OCI-LY1 (cell line): ENCODE results near the gene PRKG1.

Source experiments
- CTCF ChIP-seq: fragments of 200-600 bp; sonication (generic), shearing (Covaris generic); IDR thresholded peaks from 2 replicates; pipeline ENCODE4 v1.5.1; 2017; ENCODE audit warnings: mild to moderate bottlenecking, antibody characterized with exemption, low read length, moderate library complexity, mixed read lengths
- EZH2 ChIP-seq: fragments of 200-600 bp; sonication (generic), shearing (Covaris generic); IDR thresholded peaks from 2 replicates; pipeline ENCODE4 v1.8.0; 2017; ENCODE audit warnings: borderline replicate concordance, mixed run types, mild to moderate bottlenecking, antibody characterized with exemption, low read length, moderate library complexity, mixed read lengths

GRCh38 chr10:51838471-51838870 lies 764.2 kb downstream of the PRKG1 start:
- no peak for TF ChIP-seq CTCF
- no peak for TF ChIP-seq EZH2
